ENCODE results near the gene NUDT14.

NUDT14 gene

GRCh38 chr14:105146181-105146975 lies 34.7 kb downstream of the NUDT14 start:
- DNase-seq: no peak

- no peak for DNase-seq
These were observed 35.5 kb downstream of the NUDT14 start for GRCh38 chr14:105145381-105146180.

- no peak for DNase-seq
These were observed 36.3 kb downstream of the NUDT14 start for GRCh38 chr14:105144666-105145380.

GRCh38 chr14:105144026-105144665 lies 37.0 kb downstream of the NUDT14 start:
- no peak for DNase-seq

GRCh38 chr14:105143451-105144025 lies 37.6 kb downstream of the NUDT14 start:
- DNase-seq: no peak

- no peak for DNase-seq
These were observed 38.3 kb downstream of the NUDT14 start for GRCh38 chr14:105142651-105143450.

GRCh38 chr14:105141486-105142281 lies 39.4 kb downstream of the NUDT14 start:
- DNase-seq: no peak

GRCh38 chr14:105141026-105141425 lies 40.1 kb downstream of the NUDT14 start:
- no peak for DNase-seq

- no peak for DNase-seq
These were observed 40.5 kb downstream of the NUDT14 start for GRCh38 chr14:105140581-105140980.

GRCh38 chr14:105139831-105140239 lies 41.3 kb downstream of the NUDT14 start:
- no peak for DNase-seq

- DNase-seq: no peak
These were observed 41.8 kb downstream of the NUDT14 start for GRCh38 chr14:105139212-105139825.

GRCh38 chr14:105138551-105139111 lies 42.5 kb downstream of the NUDT14 start:
- DNase-seq: no peak

GRCh38 chr14:105138021-105138541 lies 43.0 kb downstream of the NUDT14 start:
- no peak for DNase-seq

GRCh38 chr14:105137481-105138020 lies 43.6 kb downstream of the NUDT14 start:
- no peak for DNase-seq

GRCh38 chr14:105136401-105137322 lies 44.5 kb downstream of the NUDT14 start:
- no peak for DNase-seq

GRCh38 chr14:105135700-105136395 lies 45.3 kb downstream of the NUDT14 start:
- no peak for DNase-seq

GRCh38 chr14:105132921-105133654 lies 48.0 kb downstream of the NUDT14 start:
- DNase-seq: no peak
